ENCODE data around the gene KCNAB1.

KCNAB1 gene

DNA sequence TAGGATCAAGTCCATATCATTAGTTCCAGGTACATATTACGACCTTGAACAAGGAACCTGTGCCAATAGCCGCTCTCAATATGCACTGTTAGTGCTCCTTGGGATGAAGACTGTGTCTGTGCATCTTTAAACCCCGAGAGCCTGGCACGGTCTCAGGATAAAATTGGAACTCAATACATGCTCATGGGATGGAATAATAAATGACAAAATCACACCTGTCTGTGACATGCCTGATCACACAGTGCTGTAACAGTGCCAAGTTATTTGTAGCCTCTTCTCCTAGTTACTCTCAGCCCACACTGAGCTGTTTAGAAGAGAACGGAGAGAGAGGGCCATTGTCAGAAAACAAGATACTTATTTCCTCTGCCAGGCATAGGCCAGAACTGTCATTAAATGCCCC lies 352.3 kb downstream of the KCNAB1 start:
- no peak for DNase-seq

DNA sequence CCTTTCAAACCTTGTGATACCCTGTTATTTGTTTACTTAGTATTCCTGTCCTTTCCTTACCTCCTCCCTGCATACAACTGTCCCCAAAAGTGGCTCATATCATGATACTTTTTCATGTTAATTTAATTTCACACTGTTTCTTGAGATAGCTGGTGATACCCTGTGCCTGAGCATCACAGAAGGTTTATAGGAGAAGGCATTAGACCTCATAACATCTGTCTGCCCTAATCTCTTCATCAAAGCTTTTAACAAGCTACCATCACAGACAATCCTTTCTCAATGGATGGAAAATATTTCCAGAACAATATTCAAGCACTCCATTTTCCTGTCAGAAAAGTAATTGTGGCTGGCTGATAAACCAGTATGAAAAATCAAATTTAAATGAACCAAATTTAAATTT lies 353.0 kb downstream of the KCNAB1 start:
- DNase-seq: no peak

DNA sequence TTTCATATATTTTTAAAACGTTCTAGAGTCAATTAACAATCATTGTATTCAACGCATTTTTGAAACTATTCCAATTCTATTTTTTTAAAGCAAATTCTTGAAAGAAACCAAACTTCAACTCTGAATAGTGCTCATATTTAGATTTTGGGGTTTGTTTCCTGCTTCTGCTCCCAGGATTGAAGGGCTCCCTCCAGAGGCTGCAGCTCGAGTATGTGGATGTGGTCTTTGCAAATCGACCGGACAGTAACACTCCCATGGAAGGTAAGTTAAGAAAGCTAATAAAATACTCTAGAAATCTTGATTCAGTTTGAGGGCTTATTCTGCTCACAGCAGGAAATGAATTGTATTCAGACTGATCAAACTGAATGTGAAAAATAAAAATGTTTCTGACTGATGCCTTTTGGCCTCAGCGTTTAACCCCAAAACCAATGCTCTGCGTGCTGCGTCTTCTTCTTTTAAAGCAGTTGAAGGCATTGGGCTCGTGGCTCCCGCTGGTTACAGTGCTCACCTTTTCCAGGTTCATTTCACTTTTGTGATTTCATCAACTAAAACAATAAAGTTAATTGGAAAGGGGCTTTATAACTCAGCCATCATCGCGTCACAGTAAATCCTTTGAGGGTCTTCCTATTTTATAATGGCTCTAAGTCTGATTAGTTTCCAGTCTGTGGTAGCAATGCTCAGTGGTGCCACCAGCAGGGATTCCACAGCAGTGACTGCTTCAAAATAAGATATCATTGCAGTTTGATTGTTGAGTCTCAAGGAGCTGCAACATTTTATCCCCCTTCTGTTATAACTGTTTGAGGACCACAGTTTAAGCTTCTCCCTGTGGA lies 354.4 kb downstream of the KCNAB1 start:
- no peak for DNase-seq

DNA sequence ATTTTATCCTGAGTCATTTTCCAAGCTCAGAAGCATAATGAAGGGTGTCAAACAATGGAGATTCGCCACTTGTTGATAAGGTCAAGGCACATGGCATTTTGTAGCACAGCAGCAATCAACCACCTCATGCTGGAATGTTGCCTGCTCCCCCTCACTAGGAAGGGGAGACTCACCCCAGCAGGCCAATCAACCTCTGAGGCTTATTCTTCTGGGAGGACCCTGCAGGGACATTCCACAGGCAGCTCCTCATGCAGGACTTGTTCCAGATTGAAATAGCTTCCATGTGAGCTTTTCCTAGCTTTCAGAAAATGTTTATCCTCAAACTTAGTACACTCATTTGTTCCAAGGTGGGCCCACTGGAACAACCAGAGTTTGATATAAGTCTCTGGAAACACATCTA lies 356.9 kb downstream of the KCNAB1 start:
- DNase-seq: peak; percentile 74

DNA sequence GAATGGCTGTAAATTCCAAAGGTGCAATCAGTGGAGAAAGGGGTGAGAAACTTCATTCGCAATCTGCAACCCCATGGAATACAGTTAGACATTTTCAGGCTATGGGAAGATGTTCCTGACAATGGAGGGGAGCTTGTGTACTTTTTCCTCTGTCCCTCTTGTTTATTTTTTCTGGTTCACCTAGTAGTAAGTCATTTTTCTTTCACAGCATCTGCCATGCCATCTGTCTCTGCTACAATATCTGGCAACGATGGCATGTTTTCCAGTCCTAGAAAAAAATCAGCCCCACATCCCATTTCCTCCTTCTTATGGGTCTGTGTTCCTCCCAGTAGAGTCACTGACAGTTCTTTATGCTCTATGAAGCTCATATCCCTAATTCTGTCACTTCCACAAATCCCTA lies 358.5 kb downstream of the KCNAB1 start:
- DNase-seq: no peak

DNA sequence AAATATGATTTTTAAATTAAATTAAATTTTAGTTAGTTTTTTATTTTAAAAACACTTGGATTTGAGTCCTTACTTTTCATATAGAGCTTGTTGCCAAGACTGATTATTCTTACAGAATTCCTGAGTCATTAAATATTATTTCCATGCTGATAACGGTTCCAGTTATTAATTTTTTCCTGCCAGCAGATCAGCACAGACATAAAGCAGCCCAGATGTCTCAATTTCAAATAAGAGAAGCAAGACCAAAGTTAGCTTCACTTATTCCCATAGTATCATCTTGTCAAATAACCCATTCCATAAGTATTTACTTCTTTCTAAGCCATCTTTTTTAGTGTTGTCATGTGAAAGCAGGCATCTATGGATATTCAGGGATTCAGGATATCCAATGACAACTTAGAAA lies 359.2 kb downstream of the KCNAB1 start:
- DNase-seq: no peak

DNA sequence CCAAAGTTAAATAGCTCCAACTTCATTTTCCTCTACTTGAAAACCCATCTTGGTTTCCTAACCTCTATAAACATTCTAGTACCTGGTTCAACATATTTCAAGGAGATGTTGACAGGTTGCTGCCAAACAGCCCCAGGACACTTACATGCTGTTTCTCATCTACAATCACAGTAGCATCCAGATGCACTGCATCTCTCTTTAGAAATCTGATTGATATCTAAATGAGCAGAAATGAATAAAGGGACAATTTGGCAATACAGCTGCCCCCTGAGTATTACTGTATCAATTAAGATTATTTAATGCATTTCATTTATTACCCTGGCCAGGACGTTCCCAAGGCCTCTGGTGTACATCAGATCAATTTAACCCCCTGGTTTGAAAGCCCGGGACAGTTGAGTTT lies 360.6 kb downstream of the KCNAB1 start:
- no peak for DNase-seq

DNA sequence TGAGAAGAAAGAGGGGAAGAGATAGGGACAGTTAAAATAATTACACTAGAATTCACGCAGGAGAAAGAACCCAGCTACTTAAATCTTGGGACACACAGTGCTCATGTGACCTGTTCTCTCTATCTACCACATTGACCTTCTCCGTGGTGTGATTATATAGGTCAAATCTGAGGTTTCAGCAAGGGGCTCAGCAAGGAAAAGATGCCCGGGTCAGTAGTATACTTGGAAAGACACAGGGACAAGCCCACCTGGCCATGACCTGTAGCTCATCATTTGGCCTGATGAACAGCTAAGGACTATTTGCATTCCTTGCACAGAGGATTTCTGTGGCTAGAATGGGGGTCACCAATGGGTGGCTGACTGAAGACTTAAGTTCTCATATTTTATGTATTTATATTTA lies 362.6 kb downstream of the KCNAB1 start:
- no peak for DNase-seq

DNA sequence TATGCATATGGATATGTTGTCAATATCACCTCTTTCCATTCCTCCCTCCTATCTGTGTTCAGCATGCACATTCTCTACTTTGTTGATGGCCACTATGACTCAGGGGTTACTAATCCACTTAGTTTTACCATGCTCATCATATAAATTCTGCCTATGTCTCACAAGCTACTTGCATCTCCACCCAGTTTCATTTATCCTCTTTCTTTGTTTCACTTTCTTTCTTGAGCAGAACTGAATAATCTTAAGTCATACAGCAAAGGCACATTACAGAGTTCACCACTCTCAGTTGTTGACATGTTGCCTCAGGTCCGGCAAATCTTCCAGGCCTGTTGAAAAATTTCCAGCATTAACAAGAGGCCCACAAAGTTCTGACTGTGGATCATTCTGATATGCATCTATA lies 363.0 kb downstream of the KCNAB1 start:
- DNase-seq: peak; percentile 78

DNA sequence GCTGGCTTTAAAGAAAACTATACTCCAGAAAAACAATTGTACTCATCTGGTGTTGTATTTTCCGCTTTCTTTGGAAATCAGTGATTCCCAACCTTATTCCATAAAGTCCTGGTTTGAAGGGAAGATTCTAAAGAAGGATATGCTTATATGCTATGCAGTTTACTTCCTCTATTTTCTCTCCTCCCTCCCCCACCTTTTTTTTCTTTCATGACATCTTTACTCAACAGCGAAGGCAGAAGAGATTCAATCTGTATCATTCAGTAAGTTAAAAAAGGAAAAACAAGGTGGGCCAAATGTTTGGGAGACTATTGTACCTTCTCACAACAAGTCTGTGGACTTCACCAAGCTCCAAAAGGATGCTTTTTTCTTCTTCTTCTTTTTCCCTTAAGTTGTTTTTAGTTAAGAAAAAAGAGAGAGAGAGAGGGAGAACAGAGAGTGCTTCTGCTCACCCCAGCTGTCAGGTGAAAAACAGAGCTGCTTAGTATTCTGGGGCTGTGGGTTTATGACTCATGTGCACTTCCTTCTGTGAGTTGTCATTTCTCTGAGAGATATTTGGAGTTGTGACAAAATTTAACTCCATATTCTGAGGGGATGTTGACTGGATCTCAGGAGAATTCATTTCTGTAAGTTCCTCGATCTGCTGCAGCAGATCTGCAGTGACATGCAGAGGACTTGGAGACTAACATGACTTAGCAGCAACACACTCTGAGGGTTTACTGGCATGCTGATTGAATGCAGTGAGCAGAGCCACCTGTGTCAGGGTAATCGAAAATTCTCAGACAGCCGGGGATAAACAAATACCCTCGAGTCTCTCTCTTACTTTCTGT lies 363.8 kb downstream of the KCNAB1 start:
- DNase-seq: peak; percentile 81

DNA sequence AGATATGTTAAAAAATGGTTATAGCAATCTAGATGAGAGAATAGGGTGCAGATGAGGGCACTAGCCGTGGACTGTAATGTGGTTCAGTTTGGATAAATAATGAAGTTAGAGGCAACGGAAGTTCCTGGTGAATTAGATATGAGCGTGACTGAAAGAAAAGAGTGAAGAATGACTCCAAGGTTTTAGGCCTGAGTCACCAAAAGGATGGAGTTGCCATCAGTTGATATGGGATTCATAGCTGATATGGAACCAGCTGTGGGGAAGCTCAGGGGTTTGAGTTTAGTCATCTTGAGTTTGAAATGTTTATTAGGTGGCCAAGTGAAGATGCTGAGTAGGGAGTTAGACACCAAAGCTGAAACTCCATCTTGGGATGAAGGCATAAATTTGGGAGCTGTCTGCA lies 368.4 kb downstream of the KCNAB1 start:
- peak; percentile 70 for DNase-seq

DNA sequence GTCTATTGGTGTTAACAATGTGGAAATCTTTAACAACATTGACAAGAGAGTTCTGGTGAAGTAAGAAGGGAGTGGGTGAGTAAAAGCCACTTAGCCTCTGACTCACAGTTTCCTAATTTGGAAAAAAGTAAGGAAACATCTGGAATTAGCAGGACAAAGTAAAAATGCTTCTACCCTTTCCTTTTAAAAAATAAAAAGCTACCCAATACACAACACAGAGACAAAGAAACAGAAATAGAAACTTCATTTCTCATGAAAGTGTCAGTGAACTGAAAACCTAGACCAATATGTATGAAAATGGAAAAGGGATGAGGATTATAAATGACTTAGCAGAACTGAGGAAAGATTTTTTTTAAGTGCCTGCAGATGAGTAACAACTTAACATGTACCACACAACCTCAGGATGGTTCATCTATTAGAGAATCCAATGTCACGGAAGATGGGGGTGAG lies 369.1 kb downstream of the KCNAB1 start:
- DNase-seq: peak; percentile 60

DNA sequence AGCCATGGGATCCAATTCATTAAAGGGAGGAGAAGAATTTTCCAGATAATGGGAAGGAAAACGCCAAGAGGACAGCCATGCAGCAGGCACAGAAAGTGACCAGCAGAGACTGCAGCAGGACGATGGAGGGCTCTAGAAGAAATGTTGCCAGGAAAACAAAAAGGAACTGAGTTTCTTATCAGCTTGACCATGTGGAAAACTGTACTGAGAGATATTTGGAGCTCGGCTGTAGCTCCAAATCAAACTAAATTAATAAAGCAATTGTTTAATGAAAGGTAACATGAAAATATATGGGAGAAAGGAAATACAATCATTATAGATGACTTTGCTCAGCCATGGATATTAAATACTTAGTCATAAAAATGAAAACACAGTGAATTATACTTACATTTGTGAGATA lies 370.8 kb downstream of the KCNAB1 start:
- no peak for DNase-seq

DNA sequence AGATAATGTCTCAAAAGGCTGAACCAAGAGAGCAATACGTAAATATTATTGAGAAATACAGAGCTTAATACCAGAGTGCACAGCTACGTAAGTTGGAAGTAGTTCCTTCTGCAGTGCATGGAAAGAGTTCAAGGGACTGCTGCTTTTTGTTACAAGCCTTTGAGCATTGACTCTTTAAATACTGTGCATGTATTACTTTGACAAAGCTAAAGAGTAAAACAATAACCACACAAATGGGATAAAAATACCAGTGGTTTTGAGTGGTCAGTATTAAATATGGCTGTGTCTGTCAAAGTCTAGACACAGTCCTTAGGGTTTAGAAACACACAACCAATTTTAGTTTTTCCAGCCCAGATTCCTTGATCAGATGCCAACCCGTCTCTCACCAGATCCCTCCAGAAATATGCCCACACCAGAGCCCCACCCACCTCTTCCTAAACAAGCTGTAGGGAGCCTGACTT lies 372.5 kb downstream of the KCNAB1 start:
- DNase-seq: peak; percentile 40

DNA sequence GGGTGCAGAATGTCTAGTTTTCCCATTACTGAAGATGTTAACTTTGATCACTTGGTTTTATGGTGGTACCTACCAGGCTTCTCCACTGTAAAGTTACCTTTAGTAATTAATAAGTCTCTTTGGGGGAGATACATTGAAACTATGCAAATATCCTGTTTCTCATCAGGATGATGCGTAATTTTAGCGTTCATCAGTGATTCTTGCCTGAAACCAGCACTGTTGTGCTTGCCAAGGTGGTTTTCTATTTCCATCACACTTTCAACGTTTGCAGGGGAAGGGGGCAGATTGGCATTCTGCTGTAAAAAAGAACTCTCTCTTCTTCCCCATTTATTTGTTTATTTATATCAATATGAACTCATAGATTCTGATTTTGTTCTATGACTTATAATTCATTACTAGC lies 373.5 kb downstream of the KCNAB1 start:
- no peak for DNase-seq

DNA sequence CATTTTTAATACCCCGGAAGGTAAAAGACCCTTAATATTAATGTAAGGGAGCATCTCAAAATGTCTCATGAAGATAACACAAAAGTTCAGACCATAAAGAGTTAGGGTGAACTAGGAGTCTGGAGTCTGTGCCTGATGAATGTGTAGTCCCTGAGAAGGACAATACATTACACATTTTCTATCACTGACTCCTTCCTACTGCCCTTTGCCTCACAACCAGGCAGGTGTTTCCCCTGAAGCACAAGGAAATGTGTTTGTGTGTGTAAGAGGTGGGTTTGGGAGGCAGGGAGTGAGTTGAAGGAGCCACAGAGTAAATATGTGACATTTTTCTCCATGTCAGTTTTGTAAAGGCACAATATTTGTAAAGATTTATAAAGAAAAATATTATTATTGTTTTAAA lies 375.4 kb downstream of the KCNAB1 start:
- no peak for DNase-seq

DNA sequence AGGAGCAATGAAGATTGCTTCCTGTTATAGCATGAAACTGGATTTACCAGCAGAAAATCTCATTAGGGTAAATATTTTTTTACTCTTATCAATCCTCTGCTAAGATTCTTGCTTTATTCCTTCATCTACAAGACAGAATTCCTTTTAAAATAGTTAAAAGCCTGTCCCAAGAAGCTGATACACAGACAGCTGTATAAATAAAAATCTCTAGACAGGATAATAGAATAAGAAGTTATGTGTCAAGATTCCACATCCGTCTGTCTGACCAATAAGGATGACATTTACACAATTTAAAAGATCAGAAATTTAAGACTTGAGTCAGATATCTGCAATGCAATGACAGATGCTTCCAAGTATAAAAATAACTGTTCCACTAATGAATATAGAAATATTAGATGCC lies 376.9 kb downstream of the KCNAB1 start:
- peak; percentile 70 for DNase-seq

DNA sequence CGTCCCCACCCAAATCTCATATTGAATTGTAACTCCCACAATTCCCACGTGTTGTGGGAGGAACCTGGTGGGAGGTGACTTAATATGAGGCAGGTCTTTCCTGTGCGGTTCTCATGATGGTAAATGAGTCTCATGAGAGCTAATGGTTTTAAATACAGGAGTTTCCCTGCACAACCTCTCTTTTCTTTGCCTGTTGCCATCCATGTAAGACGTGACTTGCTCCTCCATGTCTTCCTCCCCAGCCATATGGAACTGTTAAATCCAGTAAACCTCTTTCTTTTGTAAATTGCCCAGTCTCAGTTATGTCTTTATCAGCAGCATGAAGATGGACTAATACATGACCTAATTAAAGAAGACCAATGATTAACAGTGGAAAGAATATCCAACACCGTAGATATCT lies 377.9 kb downstream of the KCNAB1 start:
- no peak for DNase-seq

DNA sequence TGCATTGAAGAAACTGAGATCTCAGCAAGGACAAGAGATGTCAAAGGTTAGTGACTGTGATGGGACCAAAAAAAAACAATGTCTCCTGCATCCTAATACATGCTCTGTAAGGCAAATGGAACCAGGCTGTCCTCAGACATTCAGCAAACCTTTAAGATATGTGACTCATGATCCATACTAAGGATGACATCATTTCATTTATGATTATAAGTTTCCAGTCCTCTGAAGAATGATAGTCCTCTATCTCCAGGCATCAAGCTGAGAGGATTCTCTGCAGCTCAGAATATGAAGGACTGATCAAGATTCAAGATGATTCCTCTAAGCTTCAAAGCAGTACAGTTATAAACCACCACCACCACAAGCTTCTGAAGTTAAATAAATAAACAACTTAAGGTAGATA lies 386.9 kb downstream of the KCNAB1 start:
- peak; percentile 57 for DNase-seq

DNA sequence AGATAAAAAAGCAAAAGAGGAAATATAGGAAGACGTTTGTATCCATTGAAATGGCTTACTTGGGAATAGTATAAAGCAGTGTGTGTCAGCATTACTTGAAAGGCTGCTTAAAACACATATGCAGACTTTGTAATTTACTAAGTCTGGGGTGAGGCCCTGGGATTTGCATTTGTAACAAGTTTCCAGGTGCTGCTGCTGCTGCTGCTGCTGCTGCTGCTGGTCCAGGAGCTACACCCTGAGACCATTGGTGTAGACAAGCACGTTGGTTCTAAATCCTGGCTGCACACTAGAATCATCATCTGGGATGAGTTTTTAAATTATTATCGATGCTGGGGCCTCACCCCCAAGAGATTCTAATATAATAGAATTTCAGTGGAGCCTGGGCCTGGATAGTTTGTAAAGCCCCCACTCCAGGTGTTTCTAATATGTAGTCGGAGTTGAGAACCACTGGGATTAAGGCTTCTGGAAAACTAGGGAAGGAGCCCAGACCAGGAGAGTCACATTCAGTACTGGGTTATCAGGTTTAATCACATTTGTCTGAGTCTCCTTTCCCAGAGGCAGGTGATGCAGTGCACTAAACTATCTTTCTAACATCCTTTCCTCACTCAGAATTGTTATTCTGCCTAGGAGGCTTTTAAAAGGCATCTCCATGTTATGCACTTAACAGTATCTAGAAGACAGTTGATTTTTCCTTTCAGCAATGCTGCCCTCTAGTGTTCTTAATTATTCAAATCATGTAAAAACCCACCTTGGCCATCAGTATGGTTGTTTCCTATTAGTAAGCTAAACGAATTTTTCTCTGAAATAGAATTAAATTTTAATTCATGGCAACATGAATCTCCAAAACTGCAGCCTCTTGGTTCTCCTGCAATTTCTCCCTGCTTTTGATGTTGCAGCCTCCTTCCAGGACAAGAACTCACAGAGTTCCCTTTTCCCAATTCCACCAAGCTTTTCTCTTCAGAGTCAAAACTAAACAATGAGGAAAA lies 389.1 kb downstream of the KCNAB1 start:
- DNase-seq: peak; percentile 47

DNA sequence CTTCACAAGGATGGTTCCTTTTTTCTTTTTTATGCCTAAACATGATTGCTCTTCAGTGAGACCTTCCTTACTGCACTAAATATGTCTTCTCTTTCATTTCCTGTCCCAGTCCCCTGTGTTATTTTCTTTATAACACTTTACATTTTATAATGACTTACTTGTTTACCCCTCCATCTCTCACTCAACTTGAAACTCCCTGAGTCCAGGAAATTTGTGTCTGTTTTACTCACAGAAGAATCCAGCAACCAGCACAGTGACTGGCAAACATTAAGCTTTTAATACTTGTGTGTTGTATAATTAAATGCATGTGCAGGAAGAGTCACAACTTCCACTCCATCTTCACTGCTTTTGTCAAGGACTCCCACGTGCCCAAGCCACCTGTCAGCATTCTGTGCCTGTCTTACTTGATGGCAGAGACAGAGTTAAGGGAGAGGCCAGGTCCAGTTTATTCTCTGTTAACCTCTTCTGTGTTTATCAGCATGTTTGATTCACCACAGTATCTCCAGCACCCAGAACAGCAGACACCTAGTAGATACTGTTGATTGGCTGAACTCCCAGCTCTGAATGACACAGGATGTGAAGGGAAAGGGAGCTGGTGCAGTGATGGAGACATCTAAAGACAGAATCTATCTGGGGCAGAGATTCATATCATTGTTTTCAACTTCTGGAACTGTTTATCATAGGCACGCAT lies 391.8 kb downstream of the KCNAB1 start:
- no peak for DNase-seq

DNA sequence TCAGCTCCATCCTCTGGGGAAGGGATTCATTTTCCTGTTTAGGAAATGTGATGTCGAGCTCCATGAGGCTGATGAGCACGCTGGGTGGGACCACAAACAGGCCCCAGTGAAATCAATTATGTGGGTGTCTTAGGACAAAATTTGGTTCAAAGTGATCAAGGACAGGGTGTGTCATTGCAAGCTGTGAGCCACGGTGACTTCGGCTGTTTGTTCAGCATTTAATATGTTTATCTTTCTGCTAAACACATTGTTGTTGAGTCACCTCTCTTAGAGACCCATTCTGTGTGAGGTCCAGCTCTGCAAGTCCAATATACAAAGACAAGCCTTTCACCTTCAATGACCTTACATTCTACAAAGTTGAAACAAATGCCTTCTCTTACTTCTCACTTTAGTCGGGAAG lies 393.2 kb downstream of the KCNAB1 start:
- no peak for DNase-seq
